ENCODE results near the gene CDC5L.

CDC5L gene

DNA sequence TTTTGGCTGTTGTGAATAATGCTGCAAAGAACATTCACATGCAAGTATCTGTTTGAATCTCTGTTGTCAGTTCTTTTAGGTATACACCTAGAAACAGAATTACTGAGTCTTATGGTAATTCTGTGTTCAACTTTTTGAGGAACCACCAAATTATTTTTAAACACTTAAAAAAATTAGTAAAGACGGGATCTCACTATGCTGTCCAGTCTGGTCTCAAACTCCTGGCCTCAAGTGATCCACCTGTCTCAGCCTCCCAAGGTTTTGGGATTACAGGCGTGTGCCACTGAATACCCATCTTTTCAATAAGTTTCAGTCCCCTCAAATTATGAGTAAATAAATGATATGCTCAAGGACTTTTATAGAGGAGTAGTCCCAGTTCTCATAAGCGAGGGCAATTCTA is 27.5 kb upstream of the CDC5L start:
- no peak overlapping the region for H3K4me3 ChIP-seq (ENCODE audit: low read depth, low read length)
- TF ChIP-seq, protein P1, sequence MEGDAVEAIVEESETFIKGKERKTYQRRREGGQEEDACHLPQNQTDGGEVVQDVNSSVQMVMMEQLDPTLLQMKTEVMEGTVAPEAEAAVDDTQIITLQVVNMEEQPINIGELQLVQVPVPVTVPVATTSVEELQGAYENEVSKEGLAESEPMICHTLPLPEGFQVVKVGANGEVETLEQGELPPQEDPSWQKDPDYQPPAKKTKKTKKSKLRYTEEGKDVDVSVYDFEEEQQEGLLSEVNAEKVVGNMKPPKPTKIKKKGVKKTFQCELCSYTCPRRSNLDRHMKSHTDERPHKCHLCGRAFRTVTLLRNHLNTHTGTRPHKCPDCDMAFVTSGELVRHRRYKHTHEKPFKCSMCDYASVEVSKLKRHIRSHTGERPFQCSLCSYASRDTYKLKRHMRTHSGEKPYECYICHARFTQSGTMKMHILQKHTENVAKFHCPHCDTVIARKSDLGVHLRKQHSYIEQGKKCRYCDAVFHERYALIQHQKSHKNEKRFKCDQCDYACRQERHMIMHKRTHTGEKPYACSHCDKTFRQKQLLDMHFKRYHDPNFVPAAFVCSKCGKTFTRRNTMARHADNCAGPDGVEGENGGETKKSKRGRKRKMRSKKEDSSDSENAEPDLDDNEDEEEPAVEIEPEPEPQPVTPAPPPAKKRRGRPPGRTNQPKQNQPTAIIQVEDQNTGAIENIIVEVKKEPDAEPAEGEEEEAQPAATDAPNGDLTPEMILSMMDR (IDR thresholded peaks at IDR 0.05; ENCODE audit: low read depth, low read length), result no peak

DNA sequence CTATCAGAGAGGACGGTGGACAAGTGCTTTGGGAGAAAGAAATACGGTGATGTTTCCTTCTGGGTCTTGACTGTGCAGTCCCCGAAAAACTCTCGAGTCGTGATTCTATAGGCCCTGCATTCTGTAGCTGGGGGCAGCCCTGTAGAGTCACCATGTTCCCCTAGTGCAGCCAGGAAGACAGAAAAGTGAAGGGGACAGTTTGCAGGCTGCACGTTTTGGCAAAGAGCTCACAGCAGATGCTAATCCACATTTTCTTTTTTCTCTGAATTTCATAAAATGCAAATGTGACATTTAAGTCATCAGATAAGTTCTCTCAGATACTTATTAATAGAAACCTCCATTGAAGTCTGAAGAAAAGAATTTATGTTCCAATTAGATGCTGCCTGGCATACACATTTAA is 25.6 kb upstream of the CDC5L start:
- TF ChIP-seq, protein P1 (IDR thresholded peaks at IDR 0.05; ENCODE audit: low read depth, low read length), result no peak
- H3K4me3 ChIP-seq (ENCODE audit: low read depth, low read length), result no peak overlapping the region

DNA sequence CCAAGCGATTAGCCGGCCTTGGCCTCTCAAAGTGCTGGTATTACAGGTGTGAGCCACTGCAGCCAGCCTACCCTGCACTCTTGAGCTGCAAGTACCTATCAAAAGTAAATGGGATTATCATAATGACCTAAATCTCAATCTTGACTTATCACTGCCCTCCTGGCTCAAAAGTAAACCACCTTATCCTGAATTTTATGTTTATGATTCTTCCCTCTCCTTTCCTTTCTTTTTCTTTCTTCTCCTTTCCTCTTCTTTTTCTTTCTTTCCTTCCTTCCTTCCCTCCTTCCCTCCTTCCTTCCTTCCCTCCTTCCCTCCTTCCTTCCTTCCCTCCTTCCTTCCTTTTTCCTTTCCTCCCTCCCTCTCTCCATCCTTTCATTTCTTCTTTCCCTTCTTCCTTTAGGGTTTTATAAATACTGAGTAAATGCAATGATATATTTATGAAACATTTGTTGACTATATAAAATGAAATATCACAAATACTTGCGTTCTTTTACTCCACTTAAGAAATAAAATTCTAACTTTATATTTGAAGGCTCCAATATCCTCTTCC is 24.1 kb upstream of the CDC5L start:
- TF ChIP-seq, protein P1 (IDR thresholded peaks at IDR 0.05; ENCODE audit: low read depth, low read length), result no peak
- H3K4me3 ChIP-seq (ENCODE audit: low read depth, low read length), result no peak overlapping the region

DNA sequence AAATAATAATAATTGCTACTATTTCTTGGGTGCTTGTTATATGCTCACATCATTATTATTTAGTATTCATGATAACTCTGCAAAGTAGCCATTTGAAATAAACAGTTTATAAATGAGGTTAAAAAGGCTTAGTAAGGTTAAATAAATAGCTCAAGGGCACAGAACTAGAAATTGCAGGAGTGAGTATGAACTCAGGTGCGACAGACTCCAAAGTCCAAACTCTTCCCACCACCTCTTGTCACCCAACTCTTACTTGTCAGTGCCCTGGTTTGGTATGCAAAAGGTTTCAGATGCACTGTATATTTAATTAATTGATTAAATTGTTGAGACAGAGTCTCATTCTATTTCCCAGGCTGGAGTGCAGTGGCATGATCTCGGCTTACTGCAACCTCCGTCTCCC is 20.7 kb upstream of the CDC5L start:
- H3K4me3 ChIP-seq (ENCODE audit: low read depth, low read length), result no peak overlapping the region
- TF ChIP-seq, protein P1 (IDR thresholded peaks at IDR 0.05; ENCODE audit: low read depth, low read length), result no peak

DNA sequence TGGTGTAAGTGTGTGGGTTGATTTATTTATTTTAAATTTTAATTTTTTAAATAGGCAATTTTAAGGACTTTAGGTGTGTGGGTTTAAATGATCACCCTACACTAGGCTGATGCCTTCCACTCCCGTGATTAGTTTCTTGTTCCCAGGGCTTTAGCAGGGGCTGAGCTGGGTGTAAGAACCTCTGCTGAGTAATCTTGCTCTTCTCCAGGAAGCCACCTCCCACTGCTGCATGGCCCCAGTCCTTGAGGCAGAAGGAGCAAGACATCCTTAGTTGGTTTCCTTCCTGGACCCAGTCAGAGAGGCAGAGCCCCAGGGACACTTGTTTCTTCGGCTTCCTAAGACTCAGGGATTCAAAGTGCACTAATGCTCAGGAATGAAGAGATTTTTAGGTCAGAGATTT is 19.8 kb upstream of the CDC5L start:
- no peak overlapping the region for H3K4me3 ChIP-seq (ENCODE audit: low read depth, low read length)
- TF ChIP-seq, protein P1 (IDR thresholded peaks at IDR 0.05; ENCODE audit: low read depth, low read length), result no peak

DNA sequence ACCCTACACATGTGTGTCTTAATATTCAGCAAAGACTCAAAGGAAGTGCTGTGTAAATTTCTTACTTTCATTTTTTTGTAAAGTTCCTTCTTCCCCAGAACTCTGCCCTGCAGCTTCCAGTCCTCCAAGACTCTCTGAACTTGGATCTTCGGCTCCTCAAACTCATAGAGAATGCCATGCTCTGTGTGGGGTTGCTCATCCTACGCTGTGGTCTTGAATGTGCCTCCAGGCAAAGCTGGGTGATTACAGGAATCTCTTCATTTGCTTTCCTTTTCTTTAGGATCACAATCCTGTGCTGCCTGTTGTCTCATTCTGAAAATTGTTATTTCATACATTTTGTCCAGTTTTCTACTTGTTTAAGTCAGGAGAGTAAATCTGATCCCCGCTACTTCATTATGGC is 14.5 kb upstream of the CDC5L start:
- TF ChIP-seq, protein P1 (IDR thresholded peaks at IDR 0.05; ENCODE audit: low read depth, low read length), result no peak

DNA sequence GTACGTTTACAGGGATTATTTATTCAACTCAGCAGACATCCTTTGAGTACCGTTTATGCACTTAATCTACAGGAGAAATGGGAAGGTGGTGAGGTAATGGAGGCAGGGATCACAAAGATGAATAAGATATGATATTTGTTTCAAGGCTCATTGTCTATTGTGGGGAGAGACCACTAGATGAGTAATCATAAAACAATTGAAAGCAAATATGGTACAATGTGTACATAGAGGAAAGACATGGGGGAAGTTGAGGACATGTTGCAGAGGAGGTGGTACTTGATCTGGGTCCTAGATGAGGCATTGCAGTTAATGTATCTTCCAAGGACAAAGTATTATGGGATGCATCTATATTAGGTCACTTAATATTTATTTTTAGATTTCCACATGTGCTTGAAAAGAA is 13.7 kb upstream of the CDC5L start:
- TF ChIP-seq, protein P1 (IDR thresholded peaks at IDR 0.05; ENCODE audit: low read depth, low read length), result no peak
- H3K4me3 ChIP-seq (ENCODE audit: low read depth, low read length), result no peak overlapping the region

More for the DNA sequence above, 14.5 kb upstream of the CDC5L start:
- H3K4me3 ChIP-seq (ENCODE audit: low read depth, low read length), result no peak overlapping the region
